IPS-15b (cell line): Measurements from ENCODE around the gene SPAG6.

Experiments used
- H3K27me3 ChIP-seq: one replicate; pipeline ENCODE4 v1.6.1; 2013; ENCODE audit warnings: low read length; ENCODE audit not compliant: control insufficient read depth, insufficient read depth
- H3K36me3 ChIP-seq: one replicate; pipeline ENCODE4 v1.6.1; 2013; ENCODE audit warnings: low read length; ENCODE audit not compliant: control insufficient read depth, insufficient read depth
- H3K4me1 ChIP-seq: one replicate; pipeline ENCODE4 v1.6.1; 2013; ENCODE audit warnings: mild to moderate bottlenecking, low read length; ENCODE audit not compliant: control insufficient read depth, insufficient read depth
- H3K4me3 ChIP-seq: one replicate; pipeline ENCODE4 v1.5.1; 2013; ENCODE audit warnings: low read depth, low read length
- H3K9ac ChIP-seq: one replicate; pipeline ENCODE4 v1.6.1; 2013; ENCODE audit warnings: low read depth, mild to moderate bottlenecking, low read length
- H3K9me3 ChIP-seq: one replicate; pipeline ENCODE4 v1.6.1; 2013; ENCODE audit warnings: mild to moderate bottlenecking, low read length; ENCODE audit not compliant: control insufficient read depth, insufficient read depth

SPAG6 gene

GRCh38 chr10:22445495-22445894 lies 100.2 kb downstream of the SPAG6 start:
- H3K9ac ChIP-seq, result no peak overlapping the region
- H3K27me3 ChIP-seq, result peaks cover 42% of the 10 kb centered on the region
- H3K36me3 ChIP-seq, result no peaks in the 10 kb centered on the region
- H3K4me3 ChIP-seq, result no peak overlapping the region
- H3K4me1 ChIP-seq, result no peaks in the 10 kb centered on the region
- no peaks in the 10 kb centered on the region for H3K9me3 ChIP-seq

- no peak overlapping the region for H3K4me3 ChIP-seq
- H3K27me3 ChIP-seq, result peaks cover 26% of the 10 kb centered on the region
- H3K9me3 ChIP-seq, result no peaks in the 10 kb centered on the region
- H3K4me1 ChIP-seq, result no peaks in the 10 kb centered on the region
- no peaks in the 10 kb centered on the region for H3K36me3 ChIP-seq
- H3K9ac ChIP-seq, result no peak overlapping the region
These were observed 101.8 kb downstream of the SPAG6 start for GRCh38 chr10:22447068-22447467.

- H3K27me3 ChIP-seq, result no peaks in the 10 kb centered on the region
- no peak overlapping the region for H3K4me3 ChIP-seq
- H3K4me1 ChIP-seq, result no peaks in the 10 kb centered on the region
- H3K36me3 ChIP-seq, result no peaks in the 10 kb centered on the region
- H3K9me3 ChIP-seq, result no peaks in the 10 kb centered on the region
- no peak overlapping the region for H3K9ac ChIP-seq
These were observed 106.0 kb downstream of the SPAG6 start for GRCh38 chr10:22451346-22451745.

GRCh38 chr10:22453320-22453719 lies 108.0 kb downstream of the SPAG6 start:
- no peaks in the 10 kb centered on the region for H3K27me3 ChIP-seq
- no peaks in the 10 kb centered on the region for H3K9me3 ChIP-seq
- no peaks in the 10 kb centered on the region for H3K36me3 ChIP-seq
- H3K4me1 ChIP-seq, result no peaks in the 10 kb centered on the region
- H3K4me3 ChIP-seq, result no peak overlapping the region
- no peak overlapping the region for H3K9ac ChIP-seq

- Histone ChIP-seq H3K9ac (no peak overlapping the region), H3K36me3 (no peaks in the 10 kb centered on the region), H3K27me3 (no peaks in the 10 kb centered on the region), H3K4me3 (no peak overlapping the region), H3K9me3 (no peaks in the 10 kb centered on the region), H3K4me1 (no peaks in the 10 kb centered on the region)
These were observed 108.8 kb downstream of the SPAG6 start for GRCh38 chr10:22453948-22454591.

- Histone ChIP-seq H3K36me3 (no peaks in the 10 kb centered on the region), H3K9ac (no peak overlapping the region), H3K4me1 (no peaks in the 10 kb centered on the region), H3K27me3 (no peaks in the 10 kb centered on the region), H3K9me3 (no peaks in the 10 kb centered on the region), H3K4me3 (no peak overlapping the region)
These were observed 109.3 kb downstream of the SPAG6 start for GRCh38 chr10:22454634-22455033.

- no peaks in the 10 kb centered on the region for H3K9me3 ChIP-seq
- H3K4me3 ChIP-seq, result no peak overlapping the region
- no peaks in the 10 kb centered on the region for H3K36me3 ChIP-seq
- no peaks in the 10 kb centered on the region for H3K4me1 ChIP-seq
- H3K27me3 ChIP-seq, result no peaks in the 10 kb centered on the region
- no peak overlapping the region for H3K9ac ChIP-seq
These were observed 110.0 kb downstream of the SPAG6 start for GRCh38 chr10:22455068-22455857.

GRCh38 chr10:22456486-22456885 lies 111.2 kb downstream of the SPAG6 start:
- H3K36me3 ChIP-seq, result no peaks in the 10 kb centered on the region
- no peaks in the 10 kb centered on the region for H3K9me3 ChIP-seq
- H3K27me3 ChIP-seq, result no peaks in the 10 kb centered on the region
- no peaks in the 10 kb centered on the region for H3K4me1 ChIP-seq
- no peak overlapping the region for H3K9ac ChIP-seq
- no peak overlapping the region for H3K4me3 ChIP-seq

GRCh38 chr10:22458272-22459038 lies 113.2 kb downstream of the SPAG6 start:
- no peaks in the 10 kb centered on the region for H3K27me3 ChIP-seq
- no peak overlapping the region for H3K4me3 ChIP-seq
- no peaks in the 10 kb centered on the region for H3K9me3 ChIP-seq
- no peak overlapping the region for H3K9ac ChIP-seq
- no peaks in the 10 kb centered on the region for H3K36me3 ChIP-seq
- no peaks in the 10 kb centered on the region for H3K4me1 ChIP-seq

GRCh38 chr10:22459496-22459895 lies 114.2 kb downstream of the SPAG6 start:
- no peak overlapping the region for H3K9ac ChIP-seq
- H3K4me1 ChIP-seq, result no peaks in the 10 kb centered on the region
- no peak overlapping the region for H3K4me3 ChIP-seq
- no peaks in the 10 kb centered on the region for H3K9me3 ChIP-seq
- no peaks in the 10 kb centered on the region for H3K36me3 ChIP-seq
- no peaks in the 10 kb centered on the region for H3K27me3 ChIP-seq

- Histone ChIP-seq H3K4me1 (no peaks in the 10 kb centered on the region), H3K9ac (no peak overlapping the region), H3K4me3 (no peak overlapping the region), H3K27me3 (no peaks in the 10 kb centered on the region), H3K36me3 (no peaks in the 10 kb centered on the region), H3K9me3 (no peaks in the 10 kb centered on the region)
These were observed 114.8 kb downstream of the SPAG6 start for GRCh38 chr10:22460101-22460500.
